ENCODE data around the gene CCDC169. TPM values are rescaled to one million over a fixed set of nuclear protein-coding genes. Genes with fewer than 3 reads are reported as not detected.

Gene CCDC169
- polyA plus RNA-seq, 1 donor (not counting 4 experiments of a cell fraction or from before 2014, with no cell fraction given), result 0.17 TPM

GRCh38 chr13:36288794-36289391 is 8.7 kb downstream of the CCDC169 start:
- FAIRE-seq (no peak), DNase-seq (ENCODE audit: low read depth, low spot score) (no peak)
- Histone ChIP-seq H3K4me2 (ENCODE audit: control insufficient read depth, extremely low read depth, insufficient read depth, low read depth, low read length) (no peak overlapping the region), H4K20me1 (ENCODE audit: control insufficient read depth, extremely low read depth, insufficient read depth, low read length) (no peaks in the 10 kb centered on the region), H3K27me3 (ENCODE audit: control insufficient read depth, extremely low read depth, insufficient read depth, low read length) (no peaks in the 10 kb centered on the region), H3K36me3 (ENCODE audit: control insufficient read depth in 2 of 2, extremely low read depth in 1 of 2, insufficient read depth in 2 of 2, low read length in 2 of 2) (no peaks in the 10 kb centered on the region), H3K9me1 (ENCODE audit: control insufficient read depth, extremely low read depth, insufficient read depth, low read length) (no peaks in the 10 kb centered on the region), H2AFZ (ENCODE audit: control insufficient read depth, low read length) (no peak overlapping the region), H3K9me3 (ENCODE audit: control insufficient read depth, low read depth, low read length) (no peaks in the 10 kb centered on the region), H3K27ac (ENCODE audit: control insufficient read depth, insufficient read depth, low read length) (no peak overlapping the region), H3K9ac (ENCODE audit: control insufficient read depth, extremely low read depth, insufficient read depth, low read length) (no peak overlapping the region), H3K4me3 (ENCODE audit: control insufficient read depth in 2 of 3, extremely low read depth in 1 of 3, insufficient read depth in 2 of 3, low read depth in 1 of 3, low read length in 3 of 3) (no peak overlapping the region), H3K4me1 (ENCODE audit: control insufficient read depth, extremely low read depth, insufficient read depth, low read length) (no peaks in the 10 kb centered on the region), H3K79me2 (ENCODE audit: control insufficient read depth, insufficient read depth, low read length) (no peaks in the 10 kb centered on the region)
- dilution Hi-C loops (cut with MboI; ENCODE audit: extremely low pct_ligation_motif_present, low sequenced_read_pairs), result loop anchor here (25.0 kb wide), 1 partner anchor 302 kb away; no protein-coding TSS in a partner anchor
- TF ChIP-seq EZH2 (IDR thresholded peaks at IDR 0.05; ENCODE audit: low read length), result no peak
- TF ChIP-seq, protein P1, sequence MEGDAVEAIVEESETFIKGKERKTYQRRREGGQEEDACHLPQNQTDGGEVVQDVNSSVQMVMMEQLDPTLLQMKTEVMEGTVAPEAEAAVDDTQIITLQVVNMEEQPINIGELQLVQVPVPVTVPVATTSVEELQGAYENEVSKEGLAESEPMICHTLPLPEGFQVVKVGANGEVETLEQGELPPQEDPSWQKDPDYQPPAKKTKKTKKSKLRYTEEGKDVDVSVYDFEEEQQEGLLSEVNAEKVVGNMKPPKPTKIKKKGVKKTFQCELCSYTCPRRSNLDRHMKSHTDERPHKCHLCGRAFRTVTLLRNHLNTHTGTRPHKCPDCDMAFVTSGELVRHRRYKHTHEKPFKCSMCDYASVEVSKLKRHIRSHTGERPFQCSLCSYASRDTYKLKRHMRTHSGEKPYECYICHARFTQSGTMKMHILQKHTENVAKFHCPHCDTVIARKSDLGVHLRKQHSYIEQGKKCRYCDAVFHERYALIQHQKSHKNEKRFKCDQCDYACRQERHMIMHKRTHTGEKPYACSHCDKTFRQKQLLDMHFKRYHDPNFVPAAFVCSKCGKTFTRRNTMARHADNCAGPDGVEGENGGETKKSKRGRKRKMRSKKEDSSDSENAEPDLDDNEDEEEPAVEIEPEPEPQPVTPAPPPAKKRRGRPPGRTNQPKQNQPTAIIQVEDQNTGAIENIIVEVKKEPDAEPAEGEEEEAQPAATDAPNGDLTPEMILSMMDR (optimal IDR thresholded peaks at IDR 0.05 in 1 of 3, IDR thresholded peaks at IDR 0.05 in 1 of 3, conservative IDR thresholded peaks at IDR 0.05 in 1 of 3; ENCODE audit: extremely low read depth in 1 of 3, insufficient read depth in 2 of 3, low read length in 3 of 3), result no peak

- no peak overlapping the region for H2AFZ ChIP-seq (ENCODE audit: control insufficient read depth, low read length)
These were observed 11.6 kb downstream of the CCDC169 start for GRCh38 chr13:36286006-36286405.

More at GRCh38 chr13:36286006-36286405, 11.6 kb downstream of the CCDC169 start:
- Histone ChIP-seq H3K27ac (ENCODE audit: control insufficient read depth, insufficient read depth, low read length) (no peak overlapping the region), H3K27me3 (ENCODE audit: control insufficient read depth, extremely low read depth, insufficient read depth, low read length) (no peaks in the 10 kb centered on the region), H4K20me1 (ENCODE audit: control insufficient read depth, extremely low read depth, insufficient read depth, low read length) (no peaks in the 10 kb centered on the region), H3K79me2 (ENCODE audit: control insufficient read depth, insufficient read depth, low read length) (no peaks in the 10 kb centered on the region), H3K4me1 (ENCODE audit: control insufficient read depth, extremely low read depth, insufficient read depth, low read length) (no peaks in the 10 kb centered on the region), H3K36me3 (ENCODE audit: control insufficient read depth in 2 of 2, extremely low read depth in 1 of 2, insufficient read depth in 2 of 2, low read length in 2 of 2) (no peaks in the 10 kb centered on the region), H3K9ac (ENCODE audit: control insufficient read depth, extremely low read depth, insufficient read depth, low read length) (no peak overlapping the region), H3K4me3 (ENCODE audit: control insufficient read depth in 2 of 3, extremely low read depth in 1 of 3, insufficient read depth in 2 of 3, low read depth in 1 of 3, low read length in 3 of 3) (no peak overlapping the region), H3K9me1 (ENCODE audit: control insufficient read depth, extremely low read depth, insufficient read depth, low read length) (no peaks in the 10 kb centered on the region), H3K4me2 (ENCODE audit: control insufficient read depth, extremely low read depth, insufficient read depth, low read depth, low read length) (no peak overlapping the region), H3K9me3 (ENCODE audit: control insufficient read depth, low read depth, low read length) (no peaks in the 10 kb centered on the region)
- DNase-seq (ENCODE audit: low read depth, low spot score) (no peak), FAIRE-seq (no peak)
- TF ChIP-seq, protein P1 (optimal IDR thresholded peaks at IDR 0.05 in 1 of 3, IDR thresholded peaks at IDR 0.05 in 1 of 3, conservative IDR thresholded peaks at IDR 0.05 in 1 of 3; ENCODE audit: extremely low read depth in 1 of 3, insufficient read depth in 2 of 3, low read length in 3 of 3), result no peak
- TF ChIP-seq EZH2 (IDR thresholded peaks at IDR 0.05; ENCODE audit: low read length), result no peak
- dilution Hi-C loops (cut with MboI; ENCODE audit: extremely low pct_ligation_motif_present, low sequenced_read_pairs), result loop anchor here (25.0 kb wide), 1 partner anchor 299 kb away; no protein-coding TSS in a partner anchor

Data from keratinocyte (primary cell).